Large intestine (tissue), 12 donors: ENCODE data around the gene SPRR2G. TPM values are rescaled to one million over a fixed set of nuclear protein-coding genes. Genes with fewer than 3 reads are reported as not detected.
"Not testable (repeated sequence)": the region's sequence is repeated elsewhere in the genome, so short reads cannot be mapped to it uniquely, and the experiment has no call there.

Experiments used
- DNase-seq, 2 donors: peaks; one replicate each; pipeline versions ENCODE4 v3.0.0 to v3.0.0-alpha.2; 2013
- H3K27ac ChIP-seq: one replicate; pipeline ENCODE4 v1.5.1; 2013; ENCODE audit warnings: low read length
- H3K27me3 ChIP-seq: 2 replicates; pipeline ENCODE4 v1.6.1; 2013; ENCODE audit warnings: low read length; ENCODE audit not compliant: control insufficient read depth, insufficient read depth
- H3K36me3 ChIP-seq: 2 replicates; pipeline ENCODE4 v1.6.1; 2013; ENCODE audit warnings: low read length; ENCODE audit not compliant: control insufficient read depth, insufficient read depth
- H3K4me1 ChIP-seq: one replicate; pipeline ENCODE4 v1.6.1; 2013; ENCODE audit warnings: low read length; ENCODE audit not compliant: control insufficient read depth, insufficient read depth
- H3K4me3 ChIP-seq: one replicate; pipeline ENCODE4 v1.5.1; 2013; ENCODE audit warnings: low read length
- H3K9me3 ChIP-seq: one replicate; pipeline ENCODE4 v1.6.1; 2013; ENCODE audit warnings: mild to moderate bottlenecking, low read depth, low read length, moderate library complexity; ENCODE audit not compliant: control insufficient read depth
- WGBS: methylation state at CpG from one replicate; pipeline ENCODE4 v1.1.5; 2013; ENCODE audit warnings: low lambda C conversion rate; ENCODE audit not compliant: insufficient coverage; 5-methylcytosine and 5-hydroxymethylcytosine counted together
- long read RNA-seq, 11 donors: transcript quantifications; one replicate each; lab custom pipeline, GENCODE V29; 2026
- polyA plus RNA-seq: library from polyadenylated mRNA; unstranded; fragments of 120-200 nt; gene quantifications from one replicate; pipeline ENCODE4 v1.2.1, GENCODE V29; 2013

SPRR2G gene
- not detected for polyA plus RNA-seq
- long read RNA-seq, donor 1: 0 reads
- long read RNA-seq, donor 2: 0 reads
- long read RNA-seq, donor 3: 0 reads
- long read RNA-seq, donor 4: 0 reads
- long read RNA-seq, donor 5: 0 reads
- long read RNA-seq, donor 6: 0 reads
- long read RNA-seq, donor 7: 0 reads
- long read RNA-seq, donor 8: 0 reads
- long read RNA-seq, donor 9: 0 reads
- long read RNA-seq, donor 10: 0 reads
- long read RNA-seq, donor 11: 0 reads

DNA sequence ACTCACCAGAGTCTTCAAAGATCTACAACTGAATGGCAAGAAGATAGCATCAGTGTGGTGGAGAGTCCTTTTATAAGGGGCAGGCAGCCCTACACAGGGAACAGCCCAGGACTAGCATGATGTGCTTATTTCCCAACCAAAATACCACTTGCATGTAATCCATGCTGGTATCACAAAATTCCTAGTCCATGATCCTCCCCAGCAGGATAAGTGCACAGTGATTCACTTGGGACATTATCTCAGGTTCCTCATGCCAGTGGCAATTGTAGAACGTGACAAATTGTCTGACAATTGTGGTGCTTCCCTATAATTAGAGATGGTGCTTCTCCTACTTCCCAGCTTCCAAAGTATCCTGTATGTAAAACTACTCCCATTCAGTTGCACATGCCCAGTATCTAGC is at the start of gene SPRR2G:
TSS of gene SPRR2G (minus strand) at position 45 of the 400 bp plus-strand sequence. CDS start 780 bp downstream, outside the sequence.
- Histone ChIP-seq H3K27me3 (no peaks in the 10 kb centered on the region), H3K9me3 (no peaks in the 10 kb centered on the region), H3K27ac (no peak within 1 kb of the TSS), H3K36me3 (no peaks in the 10 kb centered on the region), H3K4me3 (no peak within 1 kb of the TSS), H3K4me1 (no peaks in the 10 kb centered on the region)
- no CpG with 5 or more reads among the region's 1 CpG for WGBS
- DNase-seq: no peak

GRCh38 chr1:153195216-153195615 is 44.5 kb upstream of the SPRR2G start:
- no CpG with 5 or more reads among the region's 4 CpGs for WGBS
- Histone ChIP-seq H3K4me1 (no peaks in the 10 kb centered on the region), H3K27me3 (no peaks in the 10 kb centered on the region), H3K36me3 (no peaks in the 10 kb centered on the region), H3K4me3 (no peak overlapping the region), H3K9me3 (no peaks in the 10 kb centered on the region), H3K27ac (no peak overlapping the region)
- DNase-seq: no peak

- Histone ChIP-seq H3K27ac (no peak overlapping the region), H3K36me3 (no peaks in the 10 kb centered on the region), H3K4me3 (no peak overlapping the region), H3K27me3 (no peaks in the 10 kb centered on the region), H3K4me1 (no peaks in the 10 kb centered on the region), H3K9me3 (no peaks in the 10 kb centered on the region)
- no CpG with 5 or more reads among the region's 3 CpGs for WGBS
- DNase-seq: no peak
Observed at GRCh38 chr1:153194331-153195050, 43.8 kb upstream of the SPRR2G start.

DNA sequence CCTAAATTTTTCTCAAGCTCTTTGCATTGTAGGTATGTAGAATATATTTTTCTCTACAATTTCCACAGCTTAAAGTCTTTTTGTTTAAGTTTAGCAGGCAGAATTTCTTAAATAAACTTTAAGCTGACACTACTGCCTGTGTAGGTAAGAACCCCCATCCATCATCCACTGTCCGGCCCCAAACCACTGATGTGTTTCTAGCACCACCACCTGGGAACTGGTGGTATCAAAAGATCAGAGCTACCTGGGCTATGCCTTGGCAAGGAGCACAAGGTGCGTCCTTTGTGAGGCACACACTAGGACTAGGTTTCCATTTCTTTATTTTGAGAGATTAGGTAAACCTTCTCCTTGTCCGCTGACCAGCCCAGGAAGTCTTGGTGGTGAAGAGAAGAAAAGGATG is 42.0 kb upstream of the SPRR2G start:
- DNase-seq: no peak
- no CpG with 5 or more reads among the region's 3 CpGs for WGBS
- no peaks in the 10 kb centered on the region for H3K27me3 ChIP-seq
- no peaks in the 10 kb centered on the region for H3K36me3 ChIP-seq
- no peaks in the 10 kb centered on the region for H3K4me1 ChIP-seq
- no peaks in the 10 kb centered on the region for H3K9me3 ChIP-seq
- no peak overlapping the region for H3K27ac ChIP-seq
- no peak overlapping the region for H3K4me3 ChIP-seq

DNA sequence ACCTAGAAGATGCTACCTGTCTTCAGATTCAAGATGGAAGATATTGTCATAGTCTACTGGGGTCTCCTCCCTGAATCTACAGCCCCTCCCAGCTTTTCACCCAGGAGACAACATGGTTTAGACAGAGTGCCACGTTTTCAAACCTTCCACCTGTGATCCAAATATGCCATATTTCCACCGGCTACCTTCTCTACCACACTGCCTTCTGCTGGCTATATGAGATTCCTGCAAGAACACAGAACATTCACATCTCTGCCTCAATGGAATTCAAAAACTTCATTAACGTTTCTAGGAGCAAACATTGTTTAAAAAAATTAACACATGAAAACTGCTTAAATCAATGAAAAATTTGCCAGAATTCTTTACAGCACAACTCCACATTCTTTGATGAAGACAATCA is 39.7 kb upstream of the SPRR2G start:
- DNase-seq: no peak
- Histone ChIP-seq H3K27me3 (no peaks in the 10 kb centered on the region), H3K4me1 (no peaks in the 10 kb centered on the region), H3K36me3 (no peaks in the 10 kb centered on the region), H3K9me3 (no peaks in the 10 kb centered on the region), H3K27ac (no peak overlapping the region), H3K4me3 (no peak overlapping the region)
- WGBS: no CpG with 5 or more reads among the region's 3 CpGs

DNA sequence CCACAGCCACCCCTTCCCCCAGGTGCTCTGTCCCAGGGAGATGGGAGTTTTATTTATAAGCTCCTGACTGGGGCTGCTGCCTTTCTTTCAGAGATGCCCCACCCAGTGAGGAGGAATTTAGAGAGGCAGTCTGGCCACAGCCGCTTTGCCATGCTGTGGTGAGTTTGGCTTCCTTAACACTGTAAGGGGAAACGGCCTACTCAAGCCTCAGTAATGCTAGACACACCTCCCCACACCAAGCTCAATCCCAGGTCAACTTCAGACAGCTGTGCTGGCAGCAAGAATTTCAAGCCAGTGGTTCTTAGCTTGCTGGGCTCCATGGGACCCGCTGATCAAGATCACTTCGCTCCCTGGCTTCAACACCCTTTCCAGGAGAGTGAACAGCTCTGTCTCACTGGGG is 37.6 kb upstream of the SPRR2G start:
- not testable (repeated sequence) for H3K4me1 ChIP-seq, H3K27me3 ChIP-seq, DNase-seq, H3K36me3 ChIP-seq, H3K27ac ChIP-seq, H3K9me3 ChIP-seq, H3K4me3 ChIP-seq
- no CpG with 5 or more reads among the region's 4 CpGs for WGBS

DNA sequence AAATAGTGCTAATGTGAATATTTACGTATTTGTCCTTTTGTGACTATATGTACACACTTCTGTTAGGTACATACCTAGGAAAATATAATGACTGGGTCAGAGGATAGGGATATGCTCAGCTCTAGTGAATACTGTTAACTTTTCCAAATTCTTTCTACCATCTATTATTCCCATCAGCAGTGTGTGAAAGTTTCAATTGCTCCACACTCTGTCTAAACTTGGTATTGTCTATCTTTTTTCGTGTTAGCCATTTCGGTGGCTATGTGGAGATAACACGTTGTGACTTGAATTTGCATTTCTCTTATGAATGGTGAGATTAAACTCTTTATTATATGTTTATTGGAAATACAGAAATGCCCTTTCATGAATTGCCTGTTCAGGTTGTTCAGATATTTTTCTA is 29.9 kb upstream of the SPRR2G start:
- DNase-seq: no peak
- 100% methylated on average over 1 of the region's 4 CpGs for WGBS
- Histone ChIP-seq H3K9me3 (no peaks in the 10 kb centered on the region), H3K4me3 (no peak overlapping the region), H3K36me3 (no peaks in the 10 kb centered on the region), H3K27me3 (no peaks in the 10 kb centered on the region), H3K4me1 (no peaks in the 10 kb centered on the region), H3K27ac (no peak overlapping the region)

DNA sequence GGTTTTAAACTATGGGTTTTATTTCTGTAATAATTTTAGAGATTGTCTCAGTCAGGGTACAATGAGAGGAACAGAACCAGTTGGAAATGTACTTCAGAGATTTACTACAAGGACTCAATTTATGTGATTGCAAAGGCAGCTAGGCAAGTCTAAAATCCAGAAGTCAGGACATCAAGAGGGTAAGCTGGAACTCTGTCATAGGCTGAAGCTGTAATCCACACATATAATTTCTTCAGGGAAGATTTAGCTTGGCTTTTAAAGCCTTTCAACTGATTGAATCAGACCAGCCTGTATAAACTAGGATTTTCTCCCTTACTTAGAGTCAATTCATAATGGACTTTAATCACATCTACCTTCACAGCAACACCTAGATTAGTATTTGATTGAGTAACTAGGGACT is 28.2 kb upstream of the SPRR2G start:
- no peaks in the 10 kb centered on the region for H3K36me3 ChIP-seq

GRCh38 chr1:153174624-153175023 is 23.9 kb upstream of the SPRR2G start:
- no peak overlapping the region for H3K27ac ChIP-seq
- DNase-seq: no peak

More for the DNA sequence above, 28.2 kb upstream of the SPRR2G start:
- Histone ChIP-seq H3K4me1 (no peaks in the 10 kb centered on the region), H3K9me3 (no peaks in the 10 kb centered on the region), H3K27me3 (no peaks in the 10 kb centered on the region), H3K4me3 (no peak overlapping the region), H3K27ac (no peak overlapping the region)
- no peak for DNase-seq

DNA sequence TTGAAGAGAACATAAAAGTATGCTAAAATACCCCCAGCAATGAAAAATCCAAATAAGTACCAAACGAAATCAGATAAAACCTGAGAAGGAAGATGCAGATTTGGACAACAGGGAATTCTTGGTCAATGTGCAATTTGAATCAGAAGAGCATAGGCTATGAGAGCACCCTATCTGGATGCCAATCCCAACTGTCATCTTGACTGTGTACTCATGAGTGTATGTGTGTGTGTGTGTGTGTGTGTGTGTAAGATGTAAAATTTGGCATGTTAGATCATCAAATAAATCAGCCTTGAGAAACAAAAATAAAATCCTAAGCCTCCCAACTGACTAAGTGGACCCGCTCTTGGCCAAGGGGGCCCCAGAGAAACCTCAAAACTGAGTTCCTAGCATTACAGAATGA is 18.0 kb upstream of the SPRR2G start:
- Histone ChIP-seq H3K27ac (no peak overlapping the region), H3K9me3 (no peaks in the 10 kb centered on the region), H3K27me3 (no peaks in the 10 kb centered on the region), H3K4me3 (no peak overlapping the region), H3K4me1 (no peaks in the 10 kb centered on the region), H3K36me3 (no peaks in the 10 kb centered on the region)
- WGBS: no CpG with 5 or more reads among the region's 2 CpGs
- no peak for DNase-seq

More at GRCh38 chr1:153174624-153175023, 23.9 kb upstream of the SPRR2G start:
- Histone ChIP-seq H3K4me1 (no peaks in the 10 kb centered on the region), H3K27me3 (no peaks in the 10 kb centered on the region), H3K36me3 (no peaks in the 10 kb centered on the region), H3K9me3 (no peaks in the 10 kb centered on the region), H3K4me3 (no peak overlapping the region)

GRCh38 chr1:153155541-153155940 is 4.9 kb upstream of the SPRR2G start:
- H3K9me3 ChIP-seq: no peaks in the 10 kb centered on the region
- H3K27ac ChIP-seq: no peak overlapping the region
- no peaks in the 10 kb centered on the region for H3K36me3 ChIP-seq
- H3K4me3 ChIP-seq: no peak overlapping the region
- H3K4me1 ChIP-seq: no peaks in the 10 kb centered on the region
- no peaks in the 10 kb centered on the region for H3K27me3 ChIP-seq
- 100% methylated on average over 1 of the region's 2 CpGs for WGBS
- DNase-seq: no peak
